ENCODE data around the gene MEPCE.

DNA sequence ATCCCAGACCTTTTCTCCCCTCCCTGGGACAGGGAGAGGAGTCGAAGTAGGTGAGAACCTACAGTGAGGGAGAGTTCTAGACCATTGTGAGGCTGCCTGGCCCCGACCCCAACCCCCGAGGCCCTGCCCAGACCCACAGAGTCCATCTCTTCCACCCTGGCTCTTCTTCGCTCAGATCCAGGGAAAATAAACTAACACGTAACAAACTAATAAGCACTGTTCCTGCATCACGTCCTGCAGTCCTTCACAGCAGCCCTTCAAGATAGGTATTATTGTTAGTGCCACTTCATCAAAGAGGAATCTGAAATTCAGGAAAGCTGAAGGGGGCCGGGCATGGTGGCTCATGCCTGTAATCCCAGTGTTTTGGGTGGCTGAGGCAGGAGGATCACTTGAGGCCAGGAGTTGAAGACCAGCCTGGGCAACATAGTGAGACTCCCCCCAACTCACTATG, 34.6 kb downstream of the MEPCE start, which contains the start of gene SPACDR:
- TF ChIP-seq, protein P1, sequence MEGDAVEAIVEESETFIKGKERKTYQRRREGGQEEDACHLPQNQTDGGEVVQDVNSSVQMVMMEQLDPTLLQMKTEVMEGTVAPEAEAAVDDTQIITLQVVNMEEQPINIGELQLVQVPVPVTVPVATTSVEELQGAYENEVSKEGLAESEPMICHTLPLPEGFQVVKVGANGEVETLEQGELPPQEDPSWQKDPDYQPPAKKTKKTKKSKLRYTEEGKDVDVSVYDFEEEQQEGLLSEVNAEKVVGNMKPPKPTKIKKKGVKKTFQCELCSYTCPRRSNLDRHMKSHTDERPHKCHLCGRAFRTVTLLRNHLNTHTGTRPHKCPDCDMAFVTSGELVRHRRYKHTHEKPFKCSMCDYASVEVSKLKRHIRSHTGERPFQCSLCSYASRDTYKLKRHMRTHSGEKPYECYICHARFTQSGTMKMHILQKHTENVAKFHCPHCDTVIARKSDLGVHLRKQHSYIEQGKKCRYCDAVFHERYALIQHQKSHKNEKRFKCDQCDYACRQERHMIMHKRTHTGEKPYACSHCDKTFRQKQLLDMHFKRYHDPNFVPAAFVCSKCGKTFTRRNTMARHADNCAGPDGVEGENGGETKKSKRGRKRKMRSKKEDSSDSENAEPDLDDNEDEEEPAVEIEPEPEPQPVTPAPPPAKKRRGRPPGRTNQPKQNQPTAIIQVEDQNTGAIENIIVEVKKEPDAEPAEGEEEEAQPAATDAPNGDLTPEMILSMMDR (conservative IDR thresholded peaks at IDR 0.05), result no peak
- TF ChIP-seq ZFX (IDR thresholded peaks at IDR 0.05), result no peak
